GM18507 (cell line): ENCODE results near the gene MSN.
A peak's percentile ranks its signal among the peaks of the same experiment; 100 is the strongest.

ENCODE experiments used
- DNase-seq: peaks from one replicate; pipeline ENCODE4 v3.0.0; 2011; ENCODE audit warnings: low read depth; ENCODE audit not compliant: insufficient read length; ENCODE audit errors: extremely low spot score
- FAIRE-seq: peaks from 2 replicates; lab custom pipeline; 2011; peaks lifted over from hg19 to GRCh38; lab: Jason Lieb, UNC

Gene MSN

DNA sequence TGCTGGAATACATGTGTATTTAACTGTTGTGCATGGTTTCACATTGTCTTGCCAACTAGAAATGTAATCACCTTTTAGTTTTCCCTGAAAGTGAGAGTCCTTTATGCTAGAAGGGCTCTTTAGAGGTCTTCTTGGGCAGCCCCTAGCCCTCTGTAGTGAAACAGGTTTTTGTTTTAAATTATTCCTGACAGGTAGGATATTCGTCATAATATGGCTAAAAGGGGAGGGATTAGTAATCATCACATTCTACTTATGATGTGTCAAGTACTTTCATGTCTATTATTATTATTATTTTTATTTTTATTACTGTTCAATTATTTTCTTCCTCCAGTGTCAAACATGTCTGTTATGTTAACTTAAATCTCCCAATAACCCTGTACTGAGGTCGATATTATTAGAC lies 35.5 kb downstream of the MSN start:
- DNase-seq (no peak), FAIRE-seq (peak; percentile 60)

GRCh38 chrX:65705439-65705838 lies 38.0 kb downstream of the MSN start:
- DNase-seq = no peak
- peak; percentile 58 for FAIRE-seq

DNA sequence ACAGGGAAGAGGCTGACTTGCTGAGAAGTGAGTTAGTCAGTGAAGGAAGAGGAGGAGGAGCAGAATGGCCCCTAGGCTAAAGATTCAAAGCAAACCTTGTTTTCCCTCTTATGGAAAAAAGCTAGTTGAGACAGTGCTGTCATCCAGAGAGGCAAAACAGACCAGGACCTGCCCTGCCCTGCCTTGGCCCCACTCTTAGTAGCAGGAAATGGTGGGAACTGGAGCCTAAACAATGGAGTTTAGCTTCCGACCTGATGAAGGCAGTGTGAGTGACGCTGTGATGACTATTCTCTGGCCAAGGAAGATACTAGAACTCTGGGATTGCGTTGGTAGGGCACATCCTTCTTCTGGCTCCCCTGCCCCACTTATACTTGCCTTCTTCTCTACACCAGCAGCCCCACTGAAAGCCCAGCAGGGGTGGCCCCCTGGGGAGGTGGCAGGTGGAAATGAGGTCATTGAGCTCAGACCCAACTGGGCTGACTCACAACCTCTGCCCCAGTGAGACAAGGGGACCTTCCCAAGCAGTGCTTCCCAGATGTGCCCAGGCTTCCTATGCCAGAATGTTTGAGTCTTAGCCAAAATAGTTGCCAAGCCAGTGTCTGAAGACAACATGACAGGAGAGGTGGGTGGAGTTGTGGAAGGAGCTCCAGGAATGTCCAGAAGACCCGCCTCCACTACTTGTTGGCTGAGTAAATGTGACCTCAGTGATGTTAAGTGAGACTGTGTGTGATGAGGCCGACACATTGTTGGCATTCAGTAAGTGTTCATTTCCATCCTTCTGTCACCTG lies 38.8 kb downstream of the MSN start:
- no peak for DNase-seq
- peak; percentile 81 for FAIRE-seq

GRCh38 chrX:65707151-65707550 lies 39.7 kb downstream of the MSN start:
- no peak for DNase-seq
- no peak for FAIRE-seq

DNA sequence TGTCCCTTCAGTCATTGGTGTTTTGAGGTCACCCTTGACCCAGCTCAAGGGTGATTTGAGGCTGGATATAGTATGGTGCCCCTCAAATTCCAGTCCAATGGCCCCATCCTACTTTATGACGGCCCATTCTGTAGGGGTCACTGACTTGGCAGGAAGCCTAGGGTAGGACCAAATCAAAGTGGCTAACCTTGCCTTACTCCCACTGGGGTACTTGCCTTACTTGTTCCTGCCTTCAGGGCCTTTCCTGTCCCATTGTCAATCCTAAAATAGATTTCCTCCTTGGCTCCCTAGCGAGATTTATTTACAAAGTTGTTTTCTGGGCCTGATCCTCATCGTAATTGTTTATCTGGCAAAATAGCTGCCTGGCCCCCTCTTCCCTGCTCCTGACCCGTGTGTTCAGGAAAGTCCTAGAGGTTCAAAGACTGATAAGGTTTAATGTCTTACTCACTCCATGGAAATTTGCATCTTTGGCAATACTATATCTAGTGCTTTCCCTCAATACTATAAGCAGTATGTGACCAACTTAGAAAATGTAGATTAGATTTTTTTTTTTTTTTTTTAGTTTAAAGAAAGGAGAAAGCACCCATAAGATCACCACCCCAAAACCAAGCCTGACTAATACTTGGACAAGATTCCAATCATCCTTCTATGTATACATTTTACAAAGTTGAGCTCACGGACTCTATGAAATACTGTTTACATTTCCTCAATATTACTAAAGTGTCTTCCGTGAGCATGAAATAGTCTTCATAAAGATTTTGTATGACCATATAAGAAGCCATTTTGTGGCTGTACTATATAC lies 44.8 kb downstream of the MSN start:
- no peak for DNase-seq
- no peak for FAIRE-seq

- no peak for FAIRE-seq
- no peak for DNase-seq
Measured at GRCh38 chrX:65718538-65718937, 51.1 kb downstream of the MSN start.

- peak; percentile 24 for FAIRE-seq
- DNase-seq = no peak
Measured at GRCh38 chrX:65720381-65720964, 53.0 kb downstream of the MSN start.

DNA sequence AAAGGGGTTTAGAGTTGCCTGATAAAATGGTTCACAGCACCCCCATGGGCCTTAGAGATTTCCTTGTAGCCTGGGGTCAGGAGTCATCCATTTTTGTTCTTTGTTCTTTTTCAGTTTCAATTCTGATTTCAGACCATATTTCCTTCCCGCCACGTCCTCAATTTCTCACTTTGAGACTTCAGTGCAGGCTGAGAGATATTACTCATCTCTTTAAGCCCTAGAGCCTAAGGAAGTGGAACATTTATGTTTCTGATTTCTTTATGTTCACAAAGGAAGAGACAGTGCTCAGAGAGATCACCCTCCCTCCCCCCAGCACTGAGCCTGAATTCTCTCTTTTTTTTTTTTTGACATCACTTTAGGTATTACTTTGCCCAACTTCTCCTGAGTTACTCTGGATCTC lies 56.3 kb downstream of the MSN start:
- peak; percentile 94 for FAIRE-seq
- peak; percentile 9 for DNase-seq

GRCh38 chrX:65726715-65727114 lies 59.3 kb downstream of the MSN start:
- no peak for DNase-seq
- FAIRE-seq = no peak

DNA sequence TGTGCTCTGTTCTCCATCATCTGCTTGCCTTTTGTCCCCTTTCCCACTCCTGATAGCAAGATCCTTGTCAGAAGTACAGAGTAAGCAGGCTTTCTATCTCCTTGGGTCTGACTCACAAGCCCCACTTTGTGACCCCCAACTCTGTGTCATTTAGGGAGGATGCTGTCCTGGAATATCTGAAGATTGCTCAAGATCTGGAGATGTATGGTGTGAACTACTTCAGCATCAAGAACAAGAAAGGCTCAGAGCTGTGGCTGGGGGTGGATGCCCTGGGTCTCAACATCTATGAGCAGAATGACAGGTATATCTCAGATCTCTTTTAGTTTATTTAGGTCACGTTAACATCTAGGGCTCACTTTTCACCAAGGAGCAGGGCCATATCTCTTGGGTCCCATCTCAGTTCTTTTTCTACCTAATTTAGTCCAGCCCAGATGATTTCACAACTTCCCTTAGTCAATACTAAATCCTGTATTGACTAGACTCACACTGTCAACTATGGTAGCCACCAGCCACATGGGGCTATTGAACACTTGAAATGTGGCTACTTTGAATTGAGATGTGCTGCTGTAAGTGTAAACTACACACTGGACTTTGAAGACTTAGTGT lies 64.3 kb downstream of the MSN start:
- FAIRE-seq = no peak

GRCh38 chrX:65740909-65741308 lies 73.5 kb downstream of the MSN start:
- FAIRE-seq (no peak), DNase-seq (no peak)

More for the DNA sequence above, 64.3 kb downstream of the MSN start:
- DNase-seq = no peak

- no peak for DNase-seq
- peak; percentile 47 for FAIRE-seq
Measured at GRCh38 chrX:65741823-65742222, 74.4 kb downstream of the MSN start.

GRCh38 chrX:65744965-65745364 lies 77.5 kb downstream of the MSN start:
- DNase-seq (no peak), FAIRE-seq (no peak)

GRCh38 chrX:65745427-65745826 lies 78.0 kb downstream of the MSN start:
- DNase-seq (no peak), FAIRE-seq (peak; percentile 78)

GRCh38 chrX:65745992-65746391 lies 78.5 kb downstream of the MSN start:
- peak; percentile 52 for FAIRE-seq
- no peak for DNase-seq

GRCh38 chrX:65750674-65751469 lies 83.4 kb downstream of the MSN start:
- DNase-seq (no peak), FAIRE-seq (peak; percentile 99)

DNA sequence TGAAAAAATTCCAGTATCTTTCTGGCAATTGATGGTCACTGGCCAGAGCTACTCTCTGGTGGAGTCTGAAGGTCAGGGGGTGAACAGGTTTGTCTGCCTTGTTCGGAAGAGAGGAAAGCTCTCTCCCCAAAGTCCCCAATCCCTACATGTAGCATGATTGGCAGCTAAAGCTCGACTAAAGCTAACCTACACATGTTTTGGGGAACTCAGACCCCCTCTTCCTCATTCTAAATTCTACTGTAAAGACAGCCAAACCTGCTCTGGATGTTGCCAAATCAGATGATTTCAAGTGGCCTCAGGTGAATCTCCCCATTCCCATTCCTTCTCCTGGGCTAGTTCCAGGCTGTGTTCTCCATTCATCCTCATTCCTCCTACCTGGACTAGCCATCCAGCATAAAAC lies 84.1 kb downstream of the MSN start:
- DNase-seq (no peak), FAIRE-seq (no peak)

GRCh38 chrX:65752294-65752693 lies 84.8 kb downstream of the MSN start:
- DNase-seq (no peak), FAIRE-seq (peak; percentile 74)

- DNase-seq (no peak), FAIRE-seq (peak; percentile 46)
Measured at GRCh38 chrX:65755786-65756185, 88.3 kb downstream of the MSN start.
